SK-N-DZ (cell line): Measurements from ENCODE around the gene NAA60.
"Not testable (repeated sequence)": the region's sequence is repeated elsewhere in the genome, so short reads cannot be mapped to it uniquely, and the experiment has no call there.

Source experiments
- DNase-seq: peaks from one replicate; pipeline ENCODE4 v3.0.0-alpha.2; 2015; ENCODE audit warnings: low spot score

Gene NAA60

DNA sequence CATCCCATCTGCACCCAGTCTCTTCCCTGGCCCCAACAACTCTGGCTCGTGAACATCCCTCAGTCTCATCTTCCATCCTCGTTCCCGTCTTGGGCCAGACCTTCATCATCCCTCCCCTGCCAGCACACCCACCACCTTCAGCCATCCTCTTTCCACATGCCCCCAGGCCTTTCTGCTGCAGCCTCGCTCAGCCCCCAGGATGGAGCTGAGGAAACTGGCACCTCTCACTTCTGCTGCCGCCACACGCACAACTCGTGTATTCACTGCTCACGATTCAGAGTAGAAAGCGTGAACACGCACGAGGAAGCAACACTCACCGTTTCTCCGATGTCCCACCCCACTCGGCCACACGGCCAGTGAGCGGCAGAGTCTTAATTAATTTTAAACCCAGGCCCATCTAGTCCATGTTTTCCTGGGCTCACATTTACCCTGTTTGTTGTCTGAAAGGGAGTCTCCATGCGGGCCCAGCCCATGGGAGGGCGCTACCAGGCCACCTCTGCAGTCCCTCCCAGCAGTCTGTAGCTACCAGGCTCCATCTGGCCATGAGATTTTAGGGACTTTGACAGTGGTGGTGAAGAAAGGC is 39.3 kb downstream of the NAA60 start:
- no peak for DNase-seq

DNA sequence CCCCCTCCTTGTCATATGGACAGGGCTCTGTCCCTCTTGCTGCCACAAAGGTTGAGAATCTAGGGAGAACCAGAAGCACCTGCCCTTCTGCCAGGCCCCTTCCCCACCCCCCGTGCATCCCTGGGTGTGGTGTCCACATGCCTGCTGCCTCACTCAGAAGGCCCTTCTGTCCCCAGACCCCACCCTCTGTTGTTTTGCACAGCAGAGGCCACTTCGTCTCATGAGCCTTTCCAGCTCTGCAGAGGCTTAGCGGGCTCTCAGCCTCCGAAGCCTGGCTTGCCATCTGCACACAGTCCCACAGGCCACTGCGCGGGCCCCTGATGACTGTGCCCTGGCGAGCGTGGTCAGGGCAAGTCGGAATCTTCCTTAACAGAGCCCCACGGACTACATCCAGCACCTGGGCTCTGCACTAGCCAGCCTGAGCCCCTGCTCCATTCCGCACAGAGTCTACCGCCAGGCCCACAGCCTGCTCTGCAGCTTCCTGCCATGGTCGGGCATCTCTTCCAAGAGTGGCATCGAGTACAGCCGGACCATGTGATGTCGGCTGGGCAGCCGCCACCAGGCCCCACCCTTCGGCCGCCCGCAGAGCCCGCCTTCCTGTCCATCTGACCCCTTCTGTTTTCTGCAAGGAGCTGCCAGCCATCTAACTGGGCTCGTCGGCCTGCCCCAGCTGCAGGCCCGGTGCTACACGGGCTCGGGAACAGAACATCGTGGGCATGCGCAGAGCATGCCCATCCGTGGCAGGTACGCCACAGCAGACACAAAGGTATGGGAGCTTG is 41.0 kb downstream of the NAA60 start:
- DNase-seq = no peak

DNA sequence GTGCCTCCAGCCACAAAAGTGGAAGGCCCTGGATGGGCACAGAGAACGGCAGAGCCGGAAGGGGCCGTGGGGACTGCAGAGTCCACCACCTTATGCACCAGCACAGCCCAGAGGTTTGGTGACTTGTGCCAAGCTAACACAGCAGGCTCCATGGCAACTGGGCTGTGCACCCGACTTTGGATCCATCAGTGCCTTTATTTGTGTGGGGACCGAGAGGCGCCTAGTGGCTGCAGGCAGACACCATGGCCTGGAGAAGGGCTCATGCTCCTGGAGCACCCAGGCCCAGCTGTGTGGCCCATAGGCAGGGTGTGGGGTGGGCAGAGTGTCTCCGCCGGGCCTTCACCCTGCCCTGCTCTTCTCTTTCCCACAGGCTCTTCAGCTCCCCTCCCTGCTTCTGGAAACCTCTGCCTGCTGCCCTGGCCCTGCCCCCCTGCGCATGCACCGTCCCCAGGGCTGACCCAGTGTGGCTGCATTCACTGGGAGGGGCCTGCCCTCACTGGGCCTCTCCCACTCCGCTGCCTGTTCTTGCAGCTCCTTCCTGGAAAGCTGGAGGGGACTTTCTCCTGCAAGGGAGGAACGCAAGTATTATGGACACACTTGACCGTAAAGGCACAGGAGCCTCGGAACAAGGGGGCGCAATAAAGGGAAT is 41.7 kb downstream of the NAA60 start:
- no peak for DNase-seq

DNA sequence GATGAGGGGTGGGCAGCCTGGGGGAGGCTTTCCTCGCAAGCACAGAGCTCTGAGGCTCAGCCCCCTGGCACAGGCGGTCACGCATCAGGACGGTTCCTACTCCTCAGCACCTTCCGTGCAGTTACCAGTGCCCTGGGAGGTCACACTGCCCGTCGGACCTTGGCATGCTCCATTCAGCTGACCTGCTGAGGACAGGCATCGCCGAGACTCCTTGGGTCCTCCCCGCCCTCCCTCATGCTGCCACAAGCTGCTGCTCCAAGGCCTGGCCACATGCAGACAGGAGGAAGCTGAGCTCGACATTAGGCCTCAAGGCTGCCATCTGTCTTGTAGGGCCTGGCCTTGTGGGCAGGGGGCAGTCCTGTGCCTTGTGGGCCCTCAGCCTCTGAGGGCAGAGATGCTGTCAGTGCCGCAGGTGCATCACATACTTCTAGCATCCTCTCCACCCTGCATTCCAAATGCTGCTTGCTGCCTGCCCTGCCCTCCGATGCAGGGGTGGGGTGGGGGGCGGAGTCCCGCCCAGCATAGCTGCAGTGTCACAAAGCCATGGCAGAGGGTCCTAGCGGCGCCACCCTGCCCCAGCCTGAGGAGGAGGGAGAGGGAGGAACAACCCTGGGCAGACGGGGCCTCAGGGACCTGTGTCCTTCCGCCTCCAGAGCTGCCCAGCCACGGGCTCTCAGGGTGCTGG is 42.5 kb downstream of the NAA60 start:
- DNase-seq = no peak

GRCh38 chr16:3486506-3487215 is 43.2 kb downstream of the NAA60 start:
- no peak for DNase-seq

GRCh38 chr16:3487521-3488410 is 44.3 kb downstream of the NAA60 start:
- no peak for DNase-seq

DNA sequence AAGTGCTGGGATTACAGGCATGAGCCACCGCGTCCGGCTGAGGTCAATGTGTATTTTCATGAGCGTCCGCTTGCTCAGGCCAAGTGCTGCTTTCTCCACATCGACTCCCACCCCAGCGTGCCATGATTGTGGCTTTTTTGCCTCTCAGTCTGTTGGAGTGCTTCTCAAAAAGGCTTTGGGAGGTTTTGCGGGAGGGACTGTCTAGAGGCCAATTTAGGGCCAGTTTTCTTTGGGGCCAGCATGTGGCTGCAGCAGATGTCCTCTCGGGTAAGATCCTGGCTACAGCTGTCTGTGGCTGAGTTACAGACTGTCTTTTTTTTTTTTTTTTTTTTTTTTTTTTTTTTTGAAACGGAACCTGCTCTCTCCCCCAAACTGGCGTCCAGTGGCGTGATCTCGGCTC is 45.3 kb downstream of the NAA60 start:
- DNase-seq = no peak

DNA sequence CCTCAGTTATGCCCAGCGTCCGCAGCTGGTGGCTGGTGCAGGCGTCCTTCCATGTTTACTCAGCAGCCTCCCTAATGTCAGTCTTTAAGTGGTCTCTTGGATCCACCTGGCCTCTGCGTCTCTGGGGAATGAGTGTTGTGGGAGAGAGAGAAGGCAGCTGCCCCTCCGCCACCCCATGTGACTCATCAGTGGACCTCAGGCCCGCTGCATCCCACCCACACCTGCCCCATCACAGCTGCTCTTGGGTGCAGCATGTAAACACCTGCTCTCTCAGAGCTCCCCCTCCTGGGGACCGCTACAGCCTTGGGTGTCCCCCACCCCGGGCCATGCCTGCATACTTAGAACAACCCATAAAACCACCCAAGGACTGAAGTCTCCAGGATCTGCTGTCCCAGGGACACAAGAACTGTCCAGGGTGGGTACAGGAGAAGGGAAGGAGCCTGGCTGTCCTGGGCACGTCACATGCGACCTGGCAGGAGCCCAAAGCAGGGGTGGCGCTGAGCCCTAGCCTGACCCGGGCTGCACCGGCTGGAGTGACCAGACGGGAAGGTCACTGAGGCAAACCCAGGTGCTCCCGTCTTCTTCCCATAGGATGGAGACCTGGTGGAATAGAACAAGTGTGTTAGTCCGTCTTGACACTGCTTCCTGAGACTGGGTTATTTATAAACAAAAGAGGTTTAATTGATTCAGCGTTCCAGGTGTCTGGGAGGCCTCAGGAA is 47.6 kb downstream of the NAA60 start:
- DNase-seq = peak; percentile 77

- no peak for DNase-seq
Observed at GRCh38 chr16:3492356-3492755, 48.9 kb downstream of the NAA60 start.

GRCh38 chr16:3494386-3494973 is 51.0 kb downstream of the NAA60 start:
- no peak for DNase-seq

- no peak for DNase-seq
Observed at GRCh38 chr16:3495176-3495575, 51.7 kb downstream of the NAA60 start, which contains the start of gene C16orf90. Gene C16orf90, minus strand, starts transcription at chr16:3495489. Its CDS starts 68 bp downstream, at chr16:3495421.

GRCh38 chr16:3496386-3496785 is 52.9 kb downstream of the NAA60 start:
- DNase-seq = no peak

DNA sequence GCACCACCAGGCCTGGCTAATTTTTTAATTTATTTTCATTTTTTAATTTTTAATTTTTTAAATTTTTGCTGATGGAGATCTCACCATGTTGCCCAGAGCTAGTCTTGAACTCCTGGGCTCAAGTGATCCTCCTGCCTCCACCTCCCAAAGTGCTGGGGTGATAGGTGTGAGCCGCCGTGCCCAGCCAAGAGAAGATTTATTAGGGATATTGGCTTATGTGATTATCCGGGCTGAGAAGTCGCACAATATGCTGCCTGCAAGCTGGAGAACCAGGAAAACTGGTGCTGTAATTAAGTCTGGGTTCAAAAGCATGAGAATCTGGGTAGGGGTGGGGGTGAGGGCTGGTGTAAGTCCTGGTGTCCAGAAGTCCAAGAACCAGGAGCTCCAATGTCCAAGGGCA is 54.3 kb downstream of the NAA60 start:
- no peak for DNase-seq

DNA sequence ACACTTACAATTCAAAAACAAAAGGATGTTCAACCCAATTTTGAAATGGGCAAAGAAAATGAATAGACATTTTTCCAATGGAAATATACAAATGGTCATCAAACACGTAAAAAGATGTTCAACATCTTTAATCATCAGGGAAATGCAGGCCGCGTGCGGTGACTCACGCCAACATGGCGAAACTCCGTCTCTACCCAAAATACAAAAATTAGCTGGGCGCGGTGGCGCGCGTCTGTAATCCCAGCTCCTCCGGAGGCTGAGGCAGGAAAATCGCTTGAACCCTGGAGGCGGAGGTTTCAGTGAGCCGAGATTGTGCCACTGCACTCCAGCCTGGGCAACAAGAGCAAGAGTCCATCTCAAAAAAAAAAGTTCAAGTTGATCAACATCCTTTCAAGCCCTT is 55.5 kb downstream of the NAA60 start:
- no peak for DNase-seq

- not testable (repeated sequence) for DNase-seq
Observed at GRCh38 chr16:3501412-3501761, 57.9 kb downstream of the NAA60 start.

DNA sequence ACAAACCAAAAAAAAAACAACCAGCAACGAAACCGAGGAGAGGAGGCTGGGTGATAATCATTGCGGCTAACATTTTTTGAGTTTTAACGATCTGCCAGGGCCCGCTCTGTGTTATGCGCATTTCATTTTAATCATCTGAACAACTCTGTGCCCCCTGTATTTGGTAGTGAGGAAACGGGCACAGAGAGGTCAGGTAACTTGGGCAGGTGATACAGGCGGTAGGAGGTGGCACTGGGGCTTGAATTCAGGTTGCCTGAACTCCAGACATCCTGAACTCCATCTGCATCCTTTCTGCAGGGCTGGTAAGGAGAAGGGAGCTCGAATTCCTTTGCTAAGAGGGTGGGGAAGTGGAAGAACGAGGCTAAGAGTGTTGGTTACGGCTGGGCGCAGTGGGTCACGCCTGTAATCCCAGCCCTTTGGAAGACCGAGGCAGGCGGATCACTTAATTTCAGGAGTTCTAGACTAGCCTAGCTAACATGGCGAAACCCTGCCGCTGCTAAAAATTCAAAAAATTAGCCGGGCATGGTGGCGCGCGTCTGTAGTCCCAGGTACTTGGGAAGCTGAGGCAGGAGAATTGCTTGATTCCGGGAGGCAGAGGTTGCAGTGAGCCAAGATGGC is 58.4 kb downstream of the NAA60 start:
- no peak for DNase-seq

GRCh38 chr16:3503523-3503922 is 60.0 kb downstream of the NAA60 start:
- no peak for DNase-seq

DNA sequence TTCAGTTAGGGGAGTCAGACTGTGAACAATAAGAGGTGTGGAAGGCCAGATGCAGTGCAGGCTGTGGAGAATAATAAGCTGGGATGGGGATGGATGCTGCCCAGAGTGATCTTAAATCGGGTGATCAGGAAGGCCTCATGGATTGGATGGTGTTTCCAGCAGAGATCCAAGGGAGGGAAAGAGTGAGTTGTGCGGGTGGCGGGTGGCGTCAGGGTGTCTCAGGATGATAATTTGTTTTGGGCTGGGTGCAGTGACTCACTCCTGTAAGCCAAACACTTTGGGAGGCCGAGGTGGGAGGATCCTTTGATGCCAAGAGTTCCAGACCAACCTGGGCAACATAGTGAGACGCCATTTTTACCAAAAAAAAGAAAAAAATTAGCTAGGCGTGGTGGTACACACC is 65.3 kb downstream of the NAA60 start:
- no peak for DNase-seq

DNA sequence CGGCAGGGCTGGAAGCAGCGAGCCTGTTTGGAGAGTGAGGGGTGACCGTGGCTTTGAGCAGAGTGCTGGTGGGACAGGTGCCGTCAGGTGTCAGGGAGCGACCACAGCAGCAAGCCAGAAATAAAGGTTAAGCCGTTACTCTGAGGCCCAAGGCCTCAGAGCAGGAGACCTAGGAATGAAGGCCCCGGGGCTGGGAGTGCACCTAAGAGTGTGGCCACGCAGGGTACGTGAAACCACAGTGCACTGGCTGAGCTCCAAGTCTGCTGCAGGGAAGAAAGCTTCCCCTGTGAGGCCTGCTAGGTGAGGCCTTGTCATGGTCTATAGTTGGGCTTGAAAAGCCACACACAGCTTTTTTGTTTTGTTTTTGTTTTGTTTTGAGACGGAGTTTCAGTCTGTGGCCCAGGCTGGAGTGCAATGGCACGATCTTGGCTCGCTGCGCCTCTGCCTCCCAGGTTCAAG is 66.0 kb downstream of the NAA60 start:
- DNase-seq = no peak
